ENCODE measurements around the gene CLIC3.

GRCh38 chr9:136952321-136952850 lies 44.0 kb downstream of the CLIC3 start:
- no peak for TF ChIP-seq CTCF (IDR thresholded peaks at IDR 0.05)
- TF ChIP-seq POLR2AphosphoS5 (IDR thresholded peaks at IDR 0.05), result no peak
- TF ChIP-seq POLR2A (IDR thresholded peaks at IDR 0.05), result no peak
- TF ChIP-seq EP300 (IDR thresholded peaks at IDR 0.05; ENCODE audit: low read depth), result no peak
